ENCODE results near the gene SKIC8.

DNA sequence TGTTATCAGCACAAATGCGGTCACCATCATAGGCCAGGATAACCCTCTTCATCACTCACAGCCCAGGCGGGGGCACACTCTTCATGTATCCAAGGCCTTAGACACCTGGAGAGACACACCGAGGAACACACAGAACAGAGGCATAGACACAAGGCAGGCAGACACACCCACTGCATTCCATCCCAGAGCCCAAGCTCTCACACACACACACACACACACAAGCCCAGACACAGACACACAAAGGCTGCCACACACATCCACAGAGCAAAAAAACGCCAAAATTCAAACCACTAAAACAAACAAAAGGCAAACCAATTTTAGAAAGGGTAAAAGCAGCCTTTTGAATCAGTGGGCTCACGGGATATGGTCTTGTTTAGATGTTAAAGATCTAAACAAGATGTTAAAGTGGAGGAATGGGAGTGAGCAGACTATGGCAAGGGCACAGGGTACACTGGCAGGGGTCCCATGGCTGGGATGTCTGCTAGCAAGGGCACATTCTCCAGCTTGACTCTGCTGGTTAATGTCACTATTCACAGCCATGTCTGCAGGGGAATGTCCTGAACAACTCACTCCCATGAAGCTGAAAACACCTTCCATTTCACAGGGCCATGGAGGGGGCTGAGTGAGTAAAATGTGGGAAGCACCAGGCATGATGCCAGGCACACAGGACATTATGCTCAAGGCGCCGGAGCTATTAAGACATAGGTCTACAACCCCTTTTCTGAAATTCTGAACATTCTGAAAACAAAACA lies 25.9 kb upstream of the SKIC8 start:
- TF ChIP-seq CTCF (conservative IDR thresholded peaks at IDR 0.05) (no peak), EZH2 (IDR thresholded peaks at IDR 0.05; ENCODE audit: low read depth) (no peak)
